Astrocyte (in vitro differentiated cells and primary cell): ENCODE results near the gene CNTN5. TPM values are rescaled to one million over a fixed set of nuclear protein-coding genes. Genes with fewer than 3 reads are reported as not detected.
A peak's percentile ranks its signal among the peaks of the same experiment; 100 is the strongest.
"Not testable (repeated sequence)": the region's sequence is repeated elsewhere in the genome, so short reads cannot be mapped to it uniquely, and the experiment has no call there.

Source experiments
- DNase-seq: peaks from one replicate; pipeline ENCODE4 v3.0.0-alpha.2; 2010; ENCODE audit warnings: low read depth
- FAIRE-seq: peaks from 2 replicates; lab custom pipeline; 2011; peaks lifted over from hg19 to GRCh38; lab: Jason Lieb, UNC
- H2AFZ ChIP-seq: 2 replicates; pipeline ENCODE4 v1.6.0; 2012; ENCODE audit warnings: low read depth, low read length, inconsistent platforms
- H3K27ac ChIP-seq: 2 replicates; pipeline ENCODE4 v1.5.1; 2011; ENCODE audit warnings: low read depth, low read length, inconsistent platforms
- H3K27me3 ChIP-seq: 2 replicates; pipeline ENCODE4 v1.6.0; 2011; ENCODE audit warnings: low read length, inconsistent platforms; ENCODE audit not compliant: insufficient read depth
- H3K36me3 ChIP-seq: 2 replicates; pipeline ENCODE4 v1.5.1; 2011; ENCODE audit warnings: low read length, inconsistent platforms; ENCODE audit not compliant: insufficient read depth
- H3K4me1 ChIP-seq: 2 replicates; pipeline ENCODE4 v1.5.1; 2011; ENCODE audit warnings: low read length, inconsistent platforms; ENCODE audit not compliant: insufficient read depth
- H3K4me2 ChIP-seq: 2 replicates; pipeline ENCODE4 v1.6.0; 2012; ENCODE audit warnings: low read length, inconsistent platforms
- H3K4me3 ChIP-seq: 2 replicates; pipeline ENCODE4 v1.5.1; 2011; ENCODE audit warnings: low read depth, mild to moderate bottlenecking, low read length, inconsistent platforms; ENCODE audit not compliant: insufficient read depth
- H3K79me2 ChIP-seq: 2 replicates; pipeline ENCODE4 v1.6.0; 2012; ENCODE audit warnings: mild to moderate bottlenecking, low read length, inconsistent platforms; ENCODE audit not compliant: insufficient read depth
- H3K9ac ChIP-seq: 2 replicates; pipeline ENCODE4 v1.6.0; 2012; ENCODE audit warnings: mild to moderate bottlenecking, low read length, inconsistent platforms
- H3K9me3 ChIP-seq: 2 replicates; pipeline ENCODE4 v1.5.1; 2012; ENCODE audit warnings: low read depth, mild to moderate bottlenecking, low read length, inconsistent platforms; ENCODE audit not compliant: insufficient read depth
- H4K20me1 ChIP-seq: 2 replicates; pipeline ENCODE4 v1.6.0; 2012; ENCODE audit warnings: low read length, inconsistent platforms; ENCODE audit not compliant: insufficient read depth
- H3K27ac Mint-ChIP-seq: one replicate; pipeline ENCODE4 v1.8.0; 2021; ENCODE audit warnings: mild to moderate bottlenecking, mixed read lengths; ENCODE audit not compliant: unreplicated experiment
- H3K27me3 Mint-ChIP-seq: one replicate; pipeline ENCODE4 v1.8.0; 2021; ENCODE audit warnings: low read depth, mixed read lengths; ENCODE audit not compliant: unreplicated experiment
- H3K36me3 Mint-ChIP-seq: one replicate; pipeline ENCODE4 v1.8.0; 2021; ENCODE audit warnings: low read depth, mixed read lengths; ENCODE audit not compliant: unreplicated experiment
- H3K4me1 Mint-ChIP-seq: one replicate; pipeline ENCODE4 v1.8.0; 2021; ENCODE audit warnings: low read depth, mixed read lengths; ENCODE audit not compliant: unreplicated experiment
- H3K4me3 Mint-ChIP-seq: one replicate; pipeline ENCODE4 v1.8.0; 2021; ENCODE audit warnings: mild to moderate bottlenecking, moderate library complexity, mixed read lengths; ENCODE audit not compliant: unreplicated experiment
- H3K9me3 Mint-ChIP-seq: one replicate; pipeline ENCODE4 v1.8.0; 2021; ENCODE audit warnings: mild to moderate bottlenecking, mixed read lengths; ENCODE audit not compliant: unreplicated experiment
- EZH2 ChIP-seq: IDR thresholded peaks from 2 replicates; pipeline ENCODE4 v1.6.1; 2012; ENCODE audit warnings: mild to moderate bottlenecking, low read length, inconsistent platforms; ENCODE audit not compliant: insufficient read depth
- total RNA-seq: library from RNA; stranded (reverse); gene quantifications from 2 replicates; pipeline ENCODE4 v1.2.1, GENCODE V29; 2021
- TF ChIP-seq, protein P1 (sequence below): IDR thresholded peaks from 2 replicates; pipeline ENCODE4 v1.5.1; 2011; ENCODE audit warnings: low read depth, mild to moderate bottlenecking, inconsistent platforms, low read length, moderate library complexity; ENCODE audit not compliant: insufficient read depth

CNTN5 gene
- total RNA-seq, 1 donor from 2014 or later: 1.1 TPM

DNA sequence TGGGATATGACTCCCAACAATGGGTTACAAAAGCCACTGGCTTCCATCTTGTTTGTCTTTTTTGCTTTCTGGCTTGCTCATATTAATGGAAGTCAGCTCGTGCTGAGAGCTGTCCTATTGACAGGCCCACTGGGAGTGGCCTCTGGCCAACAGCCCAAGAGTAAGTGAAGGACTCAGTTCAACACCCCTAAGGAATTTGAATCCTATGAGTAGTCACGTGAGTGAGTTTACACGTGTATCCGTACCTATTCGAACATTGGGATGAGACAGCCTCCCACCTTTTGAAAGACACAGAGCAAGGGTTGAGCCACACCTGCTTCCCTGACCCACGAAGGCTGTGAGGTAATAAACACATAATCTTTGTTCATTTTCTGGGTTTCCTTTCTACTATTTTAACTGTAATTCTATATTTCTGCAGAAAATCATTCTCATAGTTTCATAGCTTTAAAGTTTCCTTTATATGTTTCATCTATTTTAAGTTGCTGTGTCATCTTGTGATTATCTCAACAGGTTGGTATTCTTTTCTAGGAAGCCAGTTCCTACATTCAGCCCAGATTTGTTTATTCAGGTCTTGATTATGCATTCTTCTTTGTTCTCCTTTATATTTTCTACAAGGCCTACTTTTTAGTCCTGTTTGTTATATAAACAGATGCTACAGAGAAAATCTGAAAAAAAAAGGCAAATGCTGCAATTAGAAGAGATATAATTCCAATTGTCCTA, 802.3 kb downstream of the CNTN5 start:
- Histone ChIP-seq H3K4me2 (peak overlapping the region; percentile 42), H3K79me2 (no peaks in the 10 kb centered on the region), H2AFZ (peak overlapping the region; percentile 15), H3K27me3 (no peaks in the 10 kb centered on the region), H3K27ac (peak overlapping the region; percentile 61), H3K9me3 (no peaks in the 10 kb centered on the region), H3K9ac (no peak overlapping the region), H3K4me1 (no peaks in the 10 kb centered on the region), H4K20me1 (no peaks in the 10 kb centered on the region), H3K4me3 (no peak overlapping the region), H3K36me3 (no peaks in the 10 kb centered on the region)
- Mint-ChIP-seq H3K4me1 (peaks cover 2% of the 10 kb centered on the region), H3K4me3 (no peak overlapping the region), H3K27me3 (no peaks in the 10 kb centered on the region), H3K9me3 (no peaks in the 10 kb centered on the region), H3K27ac (peak overlapping the region; percentile 38), H3K36me3 (no peaks in the 10 kb centered on the region)
- DNase-seq (peak; percentile 6), FAIRE-seq (no peak)
- TF ChIP-seq EZH2: no peak
- TF ChIP-seq, protein P1, sequence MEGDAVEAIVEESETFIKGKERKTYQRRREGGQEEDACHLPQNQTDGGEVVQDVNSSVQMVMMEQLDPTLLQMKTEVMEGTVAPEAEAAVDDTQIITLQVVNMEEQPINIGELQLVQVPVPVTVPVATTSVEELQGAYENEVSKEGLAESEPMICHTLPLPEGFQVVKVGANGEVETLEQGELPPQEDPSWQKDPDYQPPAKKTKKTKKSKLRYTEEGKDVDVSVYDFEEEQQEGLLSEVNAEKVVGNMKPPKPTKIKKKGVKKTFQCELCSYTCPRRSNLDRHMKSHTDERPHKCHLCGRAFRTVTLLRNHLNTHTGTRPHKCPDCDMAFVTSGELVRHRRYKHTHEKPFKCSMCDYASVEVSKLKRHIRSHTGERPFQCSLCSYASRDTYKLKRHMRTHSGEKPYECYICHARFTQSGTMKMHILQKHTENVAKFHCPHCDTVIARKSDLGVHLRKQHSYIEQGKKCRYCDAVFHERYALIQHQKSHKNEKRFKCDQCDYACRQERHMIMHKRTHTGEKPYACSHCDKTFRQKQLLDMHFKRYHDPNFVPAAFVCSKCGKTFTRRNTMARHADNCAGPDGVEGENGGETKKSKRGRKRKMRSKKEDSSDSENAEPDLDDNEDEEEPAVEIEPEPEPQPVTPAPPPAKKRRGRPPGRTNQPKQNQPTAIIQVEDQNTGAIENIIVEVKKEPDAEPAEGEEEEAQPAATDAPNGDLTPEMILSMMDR: no peak

DNA sequence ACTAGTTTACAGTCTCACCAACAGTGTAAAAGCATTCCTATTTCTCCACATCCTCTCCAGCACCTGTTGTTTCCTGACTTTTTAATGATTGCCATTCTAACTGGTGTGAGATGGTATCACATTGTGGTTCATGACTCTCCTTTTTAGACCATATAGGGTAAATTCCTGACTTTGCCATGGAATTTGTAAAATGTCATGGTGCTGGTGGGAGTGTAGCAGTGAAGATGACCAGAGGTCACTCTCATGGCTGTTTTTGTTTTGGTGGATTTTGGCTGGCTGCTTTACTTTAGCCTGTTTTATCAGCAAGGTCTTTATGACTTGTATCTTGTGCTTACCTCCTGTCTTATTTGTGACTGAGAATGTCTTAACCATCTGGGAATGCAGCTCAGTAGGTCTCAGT, 816.0 kb downstream of the CNTN5 start:
- H3K4me1 ChIP-seq, H3K27ac ChIP-seq, H3K9ac ChIP-seq, H3K27me3 Mint-ChIP-seq, H4K20me1 ChIP-seq, H3K4me3 Mint-ChIP-seq, H3K4me1 Mint-ChIP-seq, H3K9me3 ChIP-seq, DNase-seq, H3K79me2 ChIP-seq, H3K36me3 ChIP-seq, H3K36me3 Mint-ChIP-seq, H3K27me3 ChIP-seq, H3K27ac Mint-ChIP-seq, H3K9me3 Mint-ChIP-seq, H3K4me3 ChIP-seq, FAIRE-seq, H3K4me2 ChIP-seq, H2AFZ ChIP-seq: not testable (repeated sequence)

DNA sequence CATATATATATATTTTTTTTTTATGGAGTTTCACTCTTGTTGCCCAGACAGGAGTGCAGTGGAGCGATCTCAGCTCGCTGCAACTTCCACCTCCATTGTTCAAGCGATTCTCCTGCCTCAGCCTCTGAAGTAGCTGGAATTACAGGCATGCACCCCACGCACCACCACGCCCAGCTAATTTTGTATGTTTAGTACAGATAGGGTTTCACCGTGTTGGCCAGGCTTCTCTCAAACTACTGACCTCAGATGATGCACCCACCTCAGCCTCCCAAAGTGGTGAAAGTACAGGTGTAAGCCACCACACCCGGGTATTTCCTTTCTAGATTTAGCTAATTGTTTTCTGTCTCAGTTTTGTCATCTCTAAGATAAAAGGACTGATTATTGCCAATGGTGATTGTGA, 821.1 kb downstream of the CNTN5 start:
- Histone ChIP-seq H3K79me2 (no peaks in the 10 kb centered on the region), H3K36me3 (no peaks in the 10 kb centered on the region), H3K9me3 (no peaks in the 10 kb centered on the region), H4K20me1 (no peaks in the 10 kb centered on the region), H3K4me3 (no peak overlapping the region), H3K27ac (no peak overlapping the region), H3K27me3 (no peaks in the 10 kb centered on the region), H3K9ac (no peak overlapping the region), H3K4me2 (no peak overlapping the region), H2AFZ (no peak overlapping the region), H3K4me1 (no peaks in the 10 kb centered on the region)
- Mint-ChIP-seq H3K4me1 (peaks cover 1% of the 10 kb centered on the region), H3K9me3 (no peaks in the 10 kb centered on the region), H3K27ac (no peak overlapping the region), H3K4me3 (no peak overlapping the region), H3K27me3 (no peaks in the 10 kb centered on the region), H3K36me3 (no peaks in the 10 kb centered on the region)
- no peak for TF ChIP-seq EZH2
- TF ChIP-seq, protein P1: no peak
- DNase-seq (no peak), FAIRE-seq (no peak)
